GM19455 (cell line): Measurements from ENCODE around the gene TEX14.
A peak's percentile ranks its signal among the peaks of the same experiment; 100 is the strongest.
"Not testable (repeated sequence)": the region's sequence is repeated elsewhere in the genome, so short reads cannot be mapped to it uniquely, and the experiment has no call there.

Experiments used
- ATAC-seq: cut with Tn5 transposase; IDR thresholded peaks from one replicate; pipeline ENCODE4 v1.9.1; 2021; ENCODE audit not compliant: unreplicated experiment

The TEX14 gene

DNA sequence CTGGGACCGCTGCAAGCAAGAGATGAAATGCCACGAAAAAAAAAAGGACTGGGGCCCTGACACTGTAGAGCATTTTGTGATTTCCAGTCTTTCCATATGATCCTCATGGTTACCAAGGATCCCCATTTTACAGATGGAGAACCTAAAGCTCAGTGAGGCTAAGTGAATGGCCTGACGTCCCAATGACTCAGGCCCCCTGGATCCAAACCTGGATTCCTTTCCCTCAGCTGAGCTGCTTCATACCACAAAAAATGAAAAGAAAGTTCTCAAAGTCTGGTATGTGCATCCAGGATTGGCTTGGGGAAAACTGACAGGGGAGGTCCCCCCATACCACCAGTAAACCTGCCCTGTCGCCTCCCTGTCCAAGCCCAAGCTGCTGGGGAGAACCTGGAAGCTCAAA is 80.5 kb downstream of the TEX14 start:
- ATAC-seq, result no peak

- ATAC-seq, result no peak
Observed at GRCh38 chr17:58606934-58607333, 84.9 kb downstream of the TEX14 start.

DNA sequence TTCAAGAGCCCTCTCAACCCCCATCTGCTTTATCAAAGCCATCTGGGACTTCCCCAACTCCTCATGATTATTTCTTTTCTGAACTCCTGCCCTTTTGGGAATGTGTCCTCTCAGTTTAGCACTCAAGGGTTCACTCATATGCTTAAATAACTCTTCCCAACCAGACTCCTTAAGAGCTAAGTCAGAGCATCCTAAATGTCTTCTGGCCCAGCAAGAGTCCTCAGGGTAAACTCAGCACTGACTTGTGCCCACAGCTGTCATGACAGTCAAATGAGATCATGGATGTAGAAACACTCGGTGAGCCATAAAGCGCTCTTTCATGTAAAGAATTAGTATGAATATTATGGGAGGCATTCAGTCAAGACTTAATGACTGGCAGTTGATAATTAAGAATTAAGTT is 85.9 kb downstream of the TEX14 start:
- ATAC-seq, result no peak

DNA sequence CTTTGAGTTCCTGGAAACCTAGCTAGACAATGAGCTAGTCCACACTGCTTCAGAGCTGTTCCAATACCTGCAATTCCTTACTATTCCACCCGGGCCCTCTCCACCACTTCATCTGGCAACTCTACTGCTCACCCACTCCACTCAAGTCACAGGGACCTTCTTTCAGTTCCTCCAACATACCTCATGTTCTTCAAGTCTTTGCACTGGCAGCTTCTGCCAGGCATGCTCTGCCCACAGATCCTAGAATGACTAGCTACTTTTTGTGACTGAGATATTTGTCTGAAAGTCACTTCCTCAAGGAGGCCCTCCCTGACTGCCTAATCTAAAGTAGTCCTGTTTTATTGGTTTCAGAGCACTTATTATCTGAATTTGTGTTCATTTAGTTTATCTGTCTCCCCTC is 86.4 kb downstream of the TEX14 start:
- no peak for ATAC-seq

DNA sequence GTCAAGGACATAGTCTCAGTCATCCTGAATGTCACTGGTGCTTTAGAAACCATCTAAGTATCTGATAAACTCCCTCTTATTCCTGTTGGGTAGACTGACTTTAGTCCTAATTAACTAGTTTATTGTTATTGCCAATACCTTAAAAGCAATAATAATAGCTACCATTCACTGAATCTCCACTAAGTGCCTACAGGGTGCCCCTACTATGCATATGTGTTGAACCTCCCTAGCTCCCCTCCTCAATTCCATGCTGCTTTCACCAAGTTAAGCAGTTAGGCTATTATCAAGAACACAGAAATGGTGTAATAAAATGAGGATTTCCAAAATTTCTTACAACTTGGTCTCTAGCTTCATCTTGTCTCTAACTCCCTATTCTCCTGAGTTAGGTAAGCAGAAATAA is 89.9 kb downstream of the TEX14 start:
- no peak for ATAC-seq

DNA sequence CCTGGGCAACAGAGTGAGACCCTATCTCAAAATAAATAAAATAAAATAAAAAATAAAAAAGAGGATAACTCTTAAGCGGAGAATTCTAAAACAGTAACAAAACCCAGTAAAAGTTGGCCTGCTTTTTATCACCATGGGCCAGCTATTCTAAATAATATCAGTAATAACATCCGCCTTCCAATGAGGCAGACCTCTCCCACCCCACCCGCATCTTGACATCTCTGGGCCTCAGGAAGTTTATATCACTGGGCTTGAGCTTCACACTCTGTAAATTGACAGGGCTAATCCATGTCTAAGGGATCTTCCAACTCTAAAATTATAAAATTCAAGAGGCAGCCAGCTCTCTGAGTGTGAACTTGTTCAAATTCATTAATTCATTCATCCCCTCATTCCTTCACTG is 94.5 kb downstream of the TEX14 start:
- no peak for ATAC-seq

DNA sequence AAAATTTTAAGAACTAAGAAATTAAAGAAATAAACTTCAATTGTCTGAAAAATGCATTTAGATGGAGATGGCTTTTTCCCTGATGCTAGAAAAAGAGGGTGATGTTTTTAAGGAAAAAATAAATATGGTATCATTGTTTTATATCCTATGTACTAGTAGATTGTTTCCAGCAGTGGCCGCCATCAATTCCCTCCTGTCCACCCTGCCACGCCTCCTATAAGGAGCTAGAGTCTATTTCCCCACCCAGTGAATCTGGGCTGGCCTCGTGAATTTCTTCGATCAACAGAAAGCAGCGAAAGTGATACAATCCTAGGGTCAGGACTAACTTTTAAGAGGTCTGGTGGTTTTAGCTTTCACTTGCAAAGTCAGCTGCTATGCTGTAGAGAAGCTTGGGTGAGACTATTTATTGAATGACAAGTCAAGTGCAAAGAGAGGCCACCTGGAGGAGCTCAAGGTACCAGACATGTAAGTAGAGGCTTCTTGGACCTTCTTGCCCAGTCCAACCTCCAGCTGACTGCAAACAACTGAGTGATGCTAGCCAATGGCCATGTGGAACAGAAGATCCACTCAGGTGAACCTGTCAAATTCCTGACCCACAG is 96.6 kb downstream of the TEX14 start:
- no peak for ATAC-seq

DNA sequence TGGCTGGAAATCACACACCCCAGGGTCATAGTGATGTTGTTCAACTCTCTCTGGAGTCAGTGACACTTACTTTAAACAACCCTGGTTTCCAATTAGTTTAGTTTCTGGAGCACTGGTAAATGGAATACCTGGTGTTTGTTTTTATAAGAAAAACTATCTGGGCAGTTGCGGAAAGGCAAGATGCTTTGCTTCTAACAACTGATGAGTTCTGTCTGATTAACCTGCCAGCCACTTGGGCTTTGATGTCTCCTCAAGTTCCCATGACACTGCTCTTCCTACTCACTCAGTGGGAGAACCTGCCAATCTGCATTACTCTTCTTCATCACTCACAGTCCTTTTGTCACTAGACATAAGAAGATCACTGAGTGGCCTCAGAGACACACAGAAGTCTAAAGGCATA is 98.7 kb downstream of the TEX14 start:
- no peak for ATAC-seq

GRCh38 chr17:58591455-58591854 is 100.4 kb downstream of the TEX14 start:
- no peak for ATAC-seq

GRCh38 chr17:58590377-58590776 is 101.5 kb downstream of the TEX14 start:
- ATAC-seq, result no peak

DNA sequence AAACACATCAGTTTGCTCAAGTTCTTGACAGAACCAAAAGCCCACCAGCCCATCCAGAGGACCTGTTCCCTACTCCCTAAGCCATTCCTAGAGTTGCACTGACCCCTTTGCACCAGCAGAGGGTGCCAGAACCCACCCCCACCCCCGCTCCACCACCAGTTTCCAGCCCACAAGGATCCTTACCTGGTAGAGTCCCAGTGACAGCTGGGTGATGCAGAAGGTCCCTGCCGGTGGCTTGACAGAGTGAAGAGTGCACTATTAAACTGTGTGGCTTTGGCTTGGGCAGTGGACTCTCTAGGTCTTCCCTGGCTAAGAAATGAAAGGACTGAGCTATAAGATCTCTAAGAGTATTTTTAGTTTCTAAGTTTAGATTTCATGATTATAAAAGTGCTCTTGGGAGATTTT is 104.1 kb downstream of the TEX14 start:
- ATAC-seq, result peak; percentile 48

- no peak for ATAC-seq
Observed at GRCh38 chr17:58586009-58586644, 105.7 kb downstream of the TEX14 start.

DNA sequence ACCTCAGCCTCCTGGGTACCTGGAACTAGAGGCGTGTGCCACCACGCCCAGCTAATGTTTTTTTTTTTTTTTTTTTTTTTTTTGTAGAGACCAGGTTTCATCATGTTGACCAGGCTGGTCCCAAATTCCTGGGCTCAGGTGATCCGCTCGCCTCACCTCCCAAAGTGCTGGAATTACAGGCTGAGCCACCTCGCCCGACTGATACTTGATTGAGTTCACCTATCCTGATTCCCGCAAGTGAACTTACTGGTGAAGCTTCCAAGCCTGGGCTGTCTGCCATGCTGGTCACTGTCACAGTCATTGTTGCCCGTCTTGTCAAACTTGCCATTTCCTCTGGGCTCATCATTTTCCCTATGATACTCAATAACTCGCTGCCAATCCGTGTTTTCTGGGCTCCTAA is 106.3 kb downstream of the TEX14 start:
- no peak for ATAC-seq

DNA sequence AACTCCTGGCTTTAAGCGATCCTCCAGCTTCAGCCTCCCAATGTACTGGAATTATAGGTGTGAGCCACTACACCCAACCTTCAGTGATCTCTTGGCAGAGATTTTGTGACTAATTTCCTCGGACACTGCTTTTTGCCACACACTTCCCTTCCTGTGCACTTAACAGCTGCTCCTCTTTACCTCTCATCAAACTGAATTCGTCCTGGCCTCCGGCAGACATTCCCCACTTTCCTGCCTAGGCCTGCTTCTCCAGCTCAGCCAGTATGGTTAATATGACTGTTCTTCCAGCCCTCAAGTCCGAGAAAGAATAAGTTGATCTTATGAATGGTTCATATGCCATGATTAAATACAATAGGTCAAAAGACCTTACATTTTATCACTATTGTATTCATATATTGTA is 108.4 kb downstream of the TEX14 start:
- ATAC-seq, result no peak

GRCh38 chr17:58582718-58583117 is 109.1 kb downstream of the TEX14 start:
- not testable (repeated sequence) for ATAC-seq

DNA sequence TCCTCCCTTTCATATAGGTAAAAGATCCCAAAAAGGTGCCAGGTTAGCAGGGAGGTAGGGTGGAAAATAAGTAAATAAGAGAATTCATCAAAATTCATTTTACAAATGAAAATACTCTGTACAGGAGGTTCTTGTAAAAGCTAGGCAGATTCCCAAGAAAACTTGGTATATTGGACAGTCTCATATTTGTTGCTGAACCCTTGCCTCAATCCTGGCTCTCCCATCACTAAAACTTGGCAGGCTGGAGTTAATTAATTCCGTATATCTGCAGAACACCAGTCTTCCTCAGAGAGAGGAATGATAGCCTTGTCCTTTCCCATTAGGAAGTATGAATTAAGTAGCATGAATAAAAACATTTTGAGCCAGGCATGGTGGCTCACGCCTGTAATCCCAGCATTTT is 111.2 kb downstream of the TEX14 start:
- ATAC-seq, result no peak

GRCh38 chr17:58577696-58578095 is 114.1 kb downstream of the TEX14 start:
- ATAC-seq, result no peak

GRCh38 chr17:58576679-58577367 is 115.0 kb downstream of the TEX14 start:
- no peak for ATAC-seq

- ATAC-seq, result no peak
Observed at GRCh38 chr17:58575511-58575910, 116.3 kb downstream of the TEX14 start.

GRCh38 chr17:58574025-58574424 is 117.8 kb downstream of the TEX14 start:
- no peak for ATAC-seq

GRCh38 chr17:58572846-58573245 is 119.0 kb downstream of the TEX14 start:
- no peak for ATAC-seq

GRCh38 chr17:58570758-58571157 is 121.1 kb downstream of the TEX14 start:
- ATAC-seq, result no peak

DNA sequence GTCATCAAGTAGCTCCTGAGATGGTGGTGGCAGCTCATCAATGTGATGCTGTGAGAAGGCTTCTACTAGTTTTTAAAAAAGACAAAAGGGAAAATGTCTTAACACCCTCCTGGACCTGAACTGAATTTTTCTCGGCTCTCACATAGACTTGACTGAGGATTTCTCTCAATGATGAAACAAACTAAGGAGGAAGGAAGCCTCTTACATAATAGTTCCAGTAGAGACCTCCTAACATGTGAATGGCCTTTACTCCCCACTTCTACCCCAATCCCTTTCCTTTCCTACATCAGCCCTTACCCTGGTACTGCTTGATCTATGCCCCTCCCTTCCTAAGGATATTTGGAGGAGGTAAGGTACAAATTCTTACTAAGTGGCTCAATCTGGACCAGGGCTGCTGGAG is 122.6 kb downstream of the TEX14 start:
- ATAC-seq, result no peak
